HL-60 (cell line): ENCODE measurements around the gene LSAMP.

Experiments used
- DNase-seq, 2 experiments: peaks; one replicate each; pipeline ENCODE4 v3.0.0-alpha.2; 2010 to 2020; ENCODE audit warnings: low read depth in 1 of 2, low spot score in 1 of 2
- H3K27ac ChIP-seq: fragments of 250-450 bp; sonication (Bioruptor Pico); replicated peaks from 2 replicates; pipeline ENCODE4 v1.5.1; 2020; ENCODE audit warnings: mild to moderate bottlenecking, moderate library complexity
- H3K27me3 ChIP-seq: fragments of 250-450 bp; sonication (Bioruptor Pico); 2 replicates; pipeline ENCODE4 v1.5.1; 2021; ENCODE audit warnings: mild to moderate bottlenecking, moderate library complexity; ENCODE audit not compliant: insufficient read depth, poor library complexity, severe bottlenecking
- H3K4me3 ChIP-seq: replicated peaks from 2 replicates; pipeline ENCODE4 v1.5.1; 2011; ENCODE audit warnings: mild to moderate bottlenecking, control low read depth, low read length; ENCODE audit not compliant: insufficient read depth
- CTCF ChIP-seq: IDR thresholded peaks from one replicate; pipeline ENCODE4 v1.5.1; 2011; ENCODE audit warnings: low read length, control low read depth, inconsistent platforms; ENCODE audit not compliant: insufficient read depth
- GABPA ChIP-seq: IDR thresholded peaks from 2 replicates; pipeline ENCODE4 v1.6.1; 2012; ENCODE audit warnings: low read depth
- POLR2AphosphoS5 ChIP-seq: IDR thresholded peaks from 2 replicates; pipeline ENCODE4 v1.6.1; 2012; ENCODE audit warnings: low read depth
- REST ChIP-seq: IDR thresholded peaks from 2 replicates; pipeline ENCODE4 v1.6.1; 2012; ENCODE audit warnings: low read depth; ENCODE audit not compliant: insufficient replicate concordance
- SPI1 ChIP-seq: IDR thresholded peaks from 2 replicates; pipeline ENCODE4 v1.6.1; 2012; ENCODE audit warnings: low read depth, mild to moderate bottlenecking, borderline replicate concordance

LSAMP gene

GRCh38 chr3:116114586-116114985 lies 330.7 kb downstream of the LSAMP start:
- no peak overlapping the region for H3K27ac ChIP-seq
- no peak for DNase-seq
- H3K27me3 ChIP-seq = no peaks in the 10 kb centered on the region
- H3K4me3 ChIP-seq = no peak overlapping the region
- TF ChIP-seq CTCF (no peak), REST (no peak), SPI1 (no peak), POLR2AphosphoS5 (no peak), GABPA (no peak)

- DNase-seq = no peak
- H3K27ac ChIP-seq = no peak overlapping the region
- no peaks in the 10 kb centered on the region for H3K27me3 ChIP-seq
- no peak for TF ChIP-seq CTCF
- no peak for TF ChIP-seq POLR2AphosphoS5
- no peak for TF ChIP-seq REST
- no peak for TF ChIP-seq SPI1
- TF ChIP-seq GABPA = no peak
- H3K4me3 ChIP-seq = no peak overlapping the region
These were observed 332.6 kb downstream of the LSAMP start for GRCh38 chr3:116112696-116113095.

GRCh38 chr3:116111765-116112164 lies 333.5 kb downstream of the LSAMP start:
- H3K4me3 ChIP-seq = no peak overlapping the region
- H3K27ac ChIP-seq = no peak overlapping the region
- no peaks in the 10 kb centered on the region for H3K27me3 ChIP-seq
- DNase-seq = no peak
- TF ChIP-seq POLR2AphosphoS5 (no peak), SPI1 (no peak), REST (no peak), GABPA (no peak), CTCF (no peak)
